Keratinocyte (primary cell): ENCODE data around the gene TNIK. TPM values are rescaled to one million over a fixed set of nuclear protein-coding genes. Genes with fewer than 3 reads are reported as not detected.

Experiments
- DNase-seq: peaks from one replicate; pipeline ENCODE4 v3.0.0-alpha.2; 2011; ENCODE audit warnings: low read depth, missing footprints, low spot score
- FAIRE-seq: peaks from 2 replicates; lab custom pipeline; 2011; peaks lifted over from hg19 to GRCh38; lab: Jason Lieb, UNC
- H2AFZ ChIP-seq: 2 replicates; pipeline ENCODE4 v1.6.0; 2012; ENCODE audit warnings: low read length, control low read depth, inconsistent platforms; ENCODE audit not compliant: control insufficient read depth
- H3K27ac ChIP-seq: 2 replicates; pipeline ENCODE4 v1.5.1; 2011; ENCODE audit warnings: low read length; ENCODE audit not compliant: control insufficient read depth, insufficient read depth
- H3K27me3 ChIP-seq: 3 replicates; pipeline ENCODE4 v1.6.0; 2011; ENCODE audit warnings: low read length; ENCODE audit not compliant: control insufficient read depth, insufficient read depth; ENCODE audit errors: extremely low read depth
- H3K36me3 ChIP-seq, 2 experiments: 2 replicates in 1 of 2; 3 replicates in 1 of 2; pipeline ENCODE4 v1.5.1; 2011; ENCODE audit warnings: low read length in 2 of 2, mild to moderate bottlenecking in 1 of 2; ENCODE audit not compliant: control insufficient read depth in 2 of 2, insufficient read depth in 2 of 2; ENCODE audit errors: extremely low read depth in 1 of 2
- H3K4me1 ChIP-seq: 3 replicates; pipeline ENCODE4 v1.5.1; 2011; ENCODE audit warnings: low read length; ENCODE audit not compliant: control insufficient read depth, insufficient read depth; ENCODE audit errors: extremely low read depth
- H3K4me2 ChIP-seq: 3 replicates; pipeline ENCODE4 v1.6.0; 2011; ENCODE audit warnings: low read depth, low read length; ENCODE audit not compliant: control insufficient read depth, insufficient read depth; ENCODE audit errors: extremely low read depth
- H3K4me3 ChIP-seq, 3 experiments: fragments of 200-600 bp in 1 of 3; sonication (generic) in 1 of 3; 2 replicates in 2 of 3; 3 replicates in 1 of 3; pipeline ENCODE4 v1.5.1; 2011 to 2016; ENCODE audit warnings: low read length in 3 of 3, mild to moderate bottlenecking in 3 of 3, control low read depth in 2 of 3, inconsistent platforms in 1 of 3, low read depth in 1 of 3, mixed read lengths in 1 of 3, mixed run types in 1 of 3, moderate library complexity in 1 of 3; ENCODE audit not compliant: control insufficient read depth in 2 of 3, insufficient read depth in 2 of 3; ENCODE audit errors: extremely low read depth in 1 of 3
- H3K79me2 ChIP-seq: 2 replicates; pipeline ENCODE4 v1.6.0; 2012; ENCODE audit warnings: low read length; ENCODE audit not compliant: control insufficient read depth, insufficient read depth
- H3K9ac ChIP-seq: 3 replicates; pipeline ENCODE4 v1.6.0; 2011; ENCODE audit warnings: low read length; ENCODE audit not compliant: control insufficient read depth, insufficient read depth; ENCODE audit errors: extremely low read depth
- H3K9me1 ChIP-seq: 3 replicates; pipeline ENCODE4 v1.6.0; 2011; ENCODE audit warnings: low read length; ENCODE audit not compliant: control insufficient read depth, insufficient read depth; ENCODE audit errors: extremely low read depth
- H3K9me3 ChIP-seq: 2 replicates; pipeline ENCODE4 v1.5.1; 2012; ENCODE audit warnings: low read depth, low read length; ENCODE audit not compliant: control insufficient read depth
- H4K20me1 ChIP-seq: 3 replicates; pipeline ENCODE4 v1.6.0; 2011; ENCODE audit warnings: low read length; ENCODE audit not compliant: control insufficient read depth, insufficient read depth; ENCODE audit errors: extremely low read depth
- EZH2 ChIP-seq: IDR thresholded peaks from one replicate; pipeline ENCODE4 v1.6.1; 2012; ENCODE audit warnings: inconsistent platforms, mild to moderate bottlenecking, low read length, moderate library complexity
- dilution Hi-C: fragments of 300-500 bp; cut with MboI; formaldehyde crosslinking; loops from one replicate; pipeline ENCODE4 v1.7.0; 2020; ENCODE audit warnings: low sequenced_read_pairs; ENCODE audit not compliant: extremely low pct_ligation_motif_present
- polyA plus RNA-seq, 5 experiments: library from polyadenylated mRNA; depleted of rRNA in 3 of 5; stranded (reverse) in 3 of 5; stranded (forward) in 1 of 5; unstranded in 1 of 5; fragments of >200 nt; gene quantifications; 1 replicate in 1 of 5; 2 replicates in 3 of 5; 3 replicates in 1 of 5; pipeline versions ENCODE4 v1.2.1 to v1.2.3, GENCODE V29; 2011 to 2012; ENCODE audit warnings: missing spikeins in 2 of 5, low read depth in 1 of 5, low replicate concordance in 1 of 5
- TF ChIP-seq, protein P1 (sequence below), 3 experiments: IDR thresholded peaks in 1 of 3; conservative IDR thresholded peaks in 1 of 3; optimal IDR thresholded peaks in 1 of 3; 2 replicates in 2 of 3; 3 replicates in 1 of 3; pipeline versions ENCODE3 to v1.5.1; 2011; ENCODE audit warnings: low read length in 3 of 3, mild to moderate bottlenecking in 3 of 3, moderate library complexity in 2 of 3, control low read depth in 1 of 3, inconsistent platforms in 1 of 3; ENCODE audit not compliant: insufficient read depth in 2 of 3; ENCODE audit errors: extremely low read depth in 1 of 3

Gene TNIK
- polyA plus RNA-seq, 1 donor (not counting 4 experiments of a cell fraction or from before 2014, with no cell fraction given): 4.4 TPM

DNA sequence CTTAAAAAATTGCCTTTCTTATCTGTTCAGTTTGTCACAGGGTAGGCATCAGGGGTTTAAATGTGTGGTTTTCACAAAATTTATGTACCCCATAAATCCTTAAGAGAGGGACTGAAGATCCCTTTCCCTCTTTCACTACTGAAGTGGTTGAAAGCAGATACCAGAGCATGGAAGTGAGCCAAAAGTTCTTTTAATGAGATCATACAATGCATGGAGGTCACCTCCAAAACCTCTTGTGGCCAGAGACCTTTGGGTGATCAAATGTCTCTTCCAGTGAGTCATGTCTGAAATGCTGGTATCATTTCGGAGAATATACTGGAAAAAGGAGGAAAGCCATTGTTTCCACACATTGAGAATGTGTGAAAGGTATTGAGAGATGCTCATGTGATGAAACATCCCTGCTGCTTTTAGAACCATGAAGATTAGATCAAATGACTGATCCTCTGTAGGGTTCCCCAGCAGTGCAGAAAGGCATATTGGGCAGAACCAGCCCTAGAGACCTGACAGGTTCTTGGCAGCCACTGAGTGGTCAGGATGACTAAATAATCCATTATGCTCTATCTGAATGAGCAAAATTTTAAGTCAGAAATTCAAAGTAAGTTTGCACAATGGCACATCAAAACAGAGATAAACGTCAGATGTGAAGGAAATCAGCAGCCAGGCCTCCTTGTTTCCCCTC, 267.9 kb downstream of the TNIK start:
- no peak overlapping the region for H3K4me3 ChIP-seq
- H3K9me1 ChIP-seq: no peaks in the 10 kb centered on the region
- no peak overlapping the region for H2AFZ ChIP-seq
- dilution Hi-C loops: no loop called here
- FAIRE-seq (peak; percentile 56), DNase-seq (no peak)
- H3K4me2 ChIP-seq: no peak overlapping the region
- H3K4me1 ChIP-seq: peaks cover 3% of the 10 kb centered on the region
- no peaks in the 10 kb centered on the region for H4K20me1 ChIP-seq
- H3K79me2 ChIP-seq: no peaks in the 10 kb centered on the region
- TF ChIP-seq, protein P1, sequence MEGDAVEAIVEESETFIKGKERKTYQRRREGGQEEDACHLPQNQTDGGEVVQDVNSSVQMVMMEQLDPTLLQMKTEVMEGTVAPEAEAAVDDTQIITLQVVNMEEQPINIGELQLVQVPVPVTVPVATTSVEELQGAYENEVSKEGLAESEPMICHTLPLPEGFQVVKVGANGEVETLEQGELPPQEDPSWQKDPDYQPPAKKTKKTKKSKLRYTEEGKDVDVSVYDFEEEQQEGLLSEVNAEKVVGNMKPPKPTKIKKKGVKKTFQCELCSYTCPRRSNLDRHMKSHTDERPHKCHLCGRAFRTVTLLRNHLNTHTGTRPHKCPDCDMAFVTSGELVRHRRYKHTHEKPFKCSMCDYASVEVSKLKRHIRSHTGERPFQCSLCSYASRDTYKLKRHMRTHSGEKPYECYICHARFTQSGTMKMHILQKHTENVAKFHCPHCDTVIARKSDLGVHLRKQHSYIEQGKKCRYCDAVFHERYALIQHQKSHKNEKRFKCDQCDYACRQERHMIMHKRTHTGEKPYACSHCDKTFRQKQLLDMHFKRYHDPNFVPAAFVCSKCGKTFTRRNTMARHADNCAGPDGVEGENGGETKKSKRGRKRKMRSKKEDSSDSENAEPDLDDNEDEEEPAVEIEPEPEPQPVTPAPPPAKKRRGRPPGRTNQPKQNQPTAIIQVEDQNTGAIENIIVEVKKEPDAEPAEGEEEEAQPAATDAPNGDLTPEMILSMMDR (optimal IDR thresholded peaks at IDR 0.05 in 1 of 3, IDR thresholded peaks at IDR 0.05 in 1 of 3, conservative IDR thresholded peaks at IDR 0.05 in 1 of 3; ENCODE audit: extremely low read depth in 1 of 3, insufficient read depth in 2 of 3, low read length in 3 of 3): no peak
- no peak for TF ChIP-seq EZH2
- no peaks in the 10 kb centered on the region for H3K27me3 ChIP-seq
- H3K36me3 ChIP-seq: no peaks in the 10 kb centered on the region
- no peaks in the 10 kb centered on the region for H3K9me3 ChIP-seq
- no peak overlapping the region for H3K27ac ChIP-seq
- no peak overlapping the region for H3K9ac ChIP-seq

DNA sequence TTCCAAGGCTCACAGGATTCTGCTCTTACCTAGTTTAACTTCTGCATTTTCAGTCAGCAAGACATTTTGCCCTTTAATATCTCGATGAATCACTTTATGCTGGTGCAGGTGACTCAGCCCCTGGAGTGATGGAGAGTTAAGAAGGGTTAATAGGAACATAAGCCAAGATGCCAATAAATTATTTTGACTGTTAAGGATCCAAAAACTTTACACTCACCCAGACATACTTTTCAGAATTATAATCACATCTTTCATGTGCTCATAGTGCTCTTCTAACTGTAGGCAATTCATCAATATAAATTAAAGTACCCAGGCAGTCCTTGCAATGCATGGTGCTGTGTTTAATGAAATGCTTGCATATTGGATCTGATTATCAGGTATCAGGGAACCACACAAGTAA, 269.5 kb downstream of the TNIK start:
- no peaks in the 10 kb centered on the region for H3K27me3 ChIP-seq
- no peak for FAIRE-seq

More for the DNA sequence above, 269.5 kb downstream of the TNIK start:
- TF ChIP-seq EZH2: no peak
- TF ChIP-seq, protein P1 (optimal IDR thresholded peaks at IDR 0.05 in 1 of 3, IDR thresholded peaks at IDR 0.05 in 1 of 3, conservative IDR thresholded peaks at IDR 0.05 in 1 of 3; ENCODE audit: extremely low read depth in 1 of 3, insufficient read depth in 2 of 3, low read length in 3 of 3): no peak
- Histone ChIP-seq H3K27ac (no peak overlapping the region), H3K4me1 (peaks cover 3% of the 10 kb centered on the region), H3K9me1 (no peaks in the 10 kb centered on the region), H3K9ac (no peak overlapping the region), H3K4me2 (no peak overlapping the region), H3K79me2 (no peaks in the 10 kb centered on the region), H2AFZ (no peak overlapping the region), H4K20me1 (no peaks in the 10 kb centered on the region), H3K36me3 (no peaks in the 10 kb centered on the region), H3K9me3 (no peaks in the 10 kb centered on the region), H3K4me3 (no peak overlapping the region)
- dilution Hi-C loops: no loop called here
- DNase-seq: no peak
